PC-3 (cell line): ENCODE measurements around the gene GNAI1.

Experiments
- CTCF ChIP-seq: fragments of 300-600 bp; sonication (generic); conservative IDR thresholded peaks from 2 replicates; pipeline ENCODE4 v1.5.1; 2017; ENCODE audit warnings: antibody characterized with exemption, low read depth, mild to moderate bottlenecking, low read length
- EZH2phosphoT487 ChIP-seq: fragments of 300-600 bp; sonication (generic); IDR thresholded peaks from 2 replicates; pipeline ENCODE4 v1.6.1; 2018; ENCODE audit warnings: mild to moderate bottlenecking, antibody characterized with exemption, low read length, borderline replicate concordance

DNA sequence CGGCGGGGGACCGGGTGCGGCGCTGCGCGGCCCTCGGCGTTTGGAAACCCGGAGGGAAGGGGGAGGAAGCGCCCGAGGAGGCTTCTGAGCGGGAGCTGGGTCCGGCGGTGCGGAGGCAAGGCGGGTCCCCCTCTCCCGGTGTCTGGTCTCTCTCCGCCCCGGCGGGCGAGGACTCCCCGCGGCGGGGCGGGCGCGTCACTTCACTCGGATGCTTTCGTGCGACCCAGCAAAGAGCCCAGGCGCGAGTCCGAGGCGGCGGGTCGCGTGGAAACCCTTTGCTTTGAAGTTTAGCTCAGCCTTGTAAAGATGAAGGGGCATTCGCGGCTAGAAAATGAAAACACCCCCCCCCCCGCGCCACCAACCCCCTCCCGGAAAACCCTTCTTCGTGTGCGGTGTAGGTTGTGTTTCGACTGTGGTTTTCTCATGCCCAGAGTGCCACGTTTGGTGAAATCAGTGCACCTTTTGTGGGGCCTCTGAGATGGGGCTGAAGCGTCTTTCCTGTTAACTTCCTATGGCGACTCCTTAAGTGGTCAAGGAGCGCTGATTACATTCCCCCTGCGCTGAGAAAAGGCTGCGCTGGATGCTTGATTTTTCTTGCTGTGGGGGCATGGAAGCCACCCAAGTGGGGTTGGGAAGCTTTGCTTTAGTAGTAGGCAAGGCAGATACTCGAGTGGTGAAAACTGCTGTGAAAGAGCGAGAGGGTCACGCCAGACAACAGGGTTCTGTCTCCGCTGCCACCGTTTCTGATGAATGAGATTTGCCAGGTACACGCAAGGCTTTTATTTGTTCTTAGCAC lies 876 bp downstream of the GNAI1 start:
- TF ChIP-seq CTCF, result no peak
- TF ChIP-seq EZH2phosphoT487, result no peak
